ENCODE data around the gene PDE6H. TPM values are rescaled to one million over a fixed set of nuclear protein-coding genes. Genes with fewer than 3 reads are reported as not detected.

PDE6H gene
- total and polyA plus RNA-seq, 10 of the 15 experiments (the other 5 are each of a cell fraction or from before 2014, with no cell fraction given): 0.16 TPM; not detected in 9

GRCh38 chr12:14999021-14999694, 26.3 kb downstream of the PDE6H start (continued):
- TF ChIP-seq, protein P1, sequence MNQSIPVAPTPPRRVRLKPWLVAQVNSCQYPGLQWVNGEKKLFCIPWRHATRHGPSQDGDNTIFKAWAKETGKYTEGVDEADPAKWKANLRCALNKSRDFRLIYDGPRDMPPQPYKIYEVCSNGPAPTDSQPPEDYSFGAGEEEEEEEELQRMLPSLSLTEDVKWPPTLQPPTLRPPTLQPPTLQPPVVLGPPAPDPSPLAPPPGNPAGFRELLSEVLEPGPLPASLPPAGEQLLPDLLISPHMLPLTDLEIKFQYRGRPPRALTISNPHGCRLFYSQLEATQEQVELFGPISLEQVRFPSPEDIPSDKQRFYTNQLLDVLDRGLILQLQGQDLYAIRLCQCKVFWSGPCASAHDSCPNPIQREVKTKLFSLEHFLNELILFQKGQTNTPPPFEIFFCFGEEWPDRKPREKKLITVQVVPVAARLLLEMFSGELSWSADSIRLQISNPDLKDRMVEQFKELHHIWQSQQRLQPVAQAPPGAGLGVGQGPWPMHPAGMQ (IDR thresholded peaks at IDR 0.05; ENCODE audit: borderline replicate concordance): no peak
- no peak for TF ChIP-seq CEBPZ (IDR thresholded peaks at IDR 0.05; ENCODE audit: low read depth, low read length)
- no peak for TF ChIP-seq FOS (IDR thresholded peaks at IDR 0.05; ENCODE audit: borderline replicate concordance, extremely low read depth, insufficient read length)
- TF ChIP-seq RUNX3 (IDR thresholded peaks at IDR 0.05; ENCODE audit: low read length): no peak

- BruUV-seq (replicated peaks): no TSS peak
- no peaks in the 10 kb centered on the region for H3K4me1 ChIP-seq (ENCODE audit: control insufficient read depth, insufficient read depth, low read length)
- H3K9ac ChIP-seq (ENCODE audit: control insufficient read depth, insufficient read depth, low read length): no peak overlapping the region
- no peak for FAIRE-seq
- in situ Hi-C loops (cut with MboI): loop anchor here (5.0 to 10.0 kb wide), 3 partner anchors 153 to 765 kb away; no protein-coding TSS in a partner anchor
- H3K9me3 ChIP-seq (replicated peaks; ENCODE audit: control insufficient read depth, insufficient read depth, low read length): no peaks in the 10 kb centered on the region
- POLR2A ChIA-PET: no interaction called here
- intact Hi-C loops (cut with micrococcal nuclease; ENCODE audit: unreplicated experiment): loop anchor here (5.0 to 10.0 kb wide), 3 partner anchors 368 to 765 kb away; no protein-coding TSS in a partner anchor
- H3K4me3 ChIP-seq: no peak overlapping the region
- no peak for ATAC-seq
- CTCF ChIA-PET: no interaction called here
- 77% methylated on average over 2 of the region's 2 CpGs for WGBS (ENCODE audit: insufficient coverage, insufficient replicate concordance, low lambda C conversion rate, missing lambda C conversion rate)
- no peak for DNase-seq (ENCODE audit: low read depth, low spot score)
- peaks cover 0 to 2% of the 10 kb centered on the region in 2 experiments; a peak in 1 of 4 replicates for H3K27me3 ChIP-seq (replicated peaks in 1 of 2; ENCODE audit: control insufficient read depth in 2 of 2, insufficient read depth in 2 of 2, low read length in 1 of 2)
- H3K79me2 ChIP-seq (ENCODE audit: control insufficient read depth, insufficient read depth, low read length): no peaks in the 10 kb centered on the region
- no peak overlapping the region for H3K4me2 ChIP-seq (ENCODE audit: control insufficient read depth, insufficient read depth)
- no peaks in the 10 kb centered on the region for H4K20me1 ChIP-seq (ENCODE audit: control insufficient read depth, insufficient read depth)
- no peak overlapping the region for H3K27ac ChIP-seq (ENCODE audit: control insufficient read depth, insufficient read depth)
- RAD21 ChIA-PET (ENCODE audit: unreplicated experiment): interaction anchor here (1.0 kb wide), 1 partner anchor 154 kb away, joined by 3 read pairs; no protein-coding TSS in a partner anchor
- no peak overlapping the region for H2AFZ ChIP-seq (ENCODE audit: control insufficient read depth, low read depth, low read length)
- SMC1A ChIA-PET (ENCODE audit: uncharacterized antibody, unreplicated experiment): interaction anchor here (16.7 kb wide), 1 partner anchor 151 kb away, joined by 242 read pairs; the partner anchor contains the start of gene ART4
- no peaks in the 10 kb centered on the region for H3K36me3 ChIP-seq (ENCODE audit: control insufficient read depth in 2 of 2, insufficient read depth in 2 of 2, low read length in 1 of 2)
- TF ChIP-seq JUNB (IDR thresholded peaks at IDR 0.05): no peak
- TF ChIP-seq, protein P2, sequence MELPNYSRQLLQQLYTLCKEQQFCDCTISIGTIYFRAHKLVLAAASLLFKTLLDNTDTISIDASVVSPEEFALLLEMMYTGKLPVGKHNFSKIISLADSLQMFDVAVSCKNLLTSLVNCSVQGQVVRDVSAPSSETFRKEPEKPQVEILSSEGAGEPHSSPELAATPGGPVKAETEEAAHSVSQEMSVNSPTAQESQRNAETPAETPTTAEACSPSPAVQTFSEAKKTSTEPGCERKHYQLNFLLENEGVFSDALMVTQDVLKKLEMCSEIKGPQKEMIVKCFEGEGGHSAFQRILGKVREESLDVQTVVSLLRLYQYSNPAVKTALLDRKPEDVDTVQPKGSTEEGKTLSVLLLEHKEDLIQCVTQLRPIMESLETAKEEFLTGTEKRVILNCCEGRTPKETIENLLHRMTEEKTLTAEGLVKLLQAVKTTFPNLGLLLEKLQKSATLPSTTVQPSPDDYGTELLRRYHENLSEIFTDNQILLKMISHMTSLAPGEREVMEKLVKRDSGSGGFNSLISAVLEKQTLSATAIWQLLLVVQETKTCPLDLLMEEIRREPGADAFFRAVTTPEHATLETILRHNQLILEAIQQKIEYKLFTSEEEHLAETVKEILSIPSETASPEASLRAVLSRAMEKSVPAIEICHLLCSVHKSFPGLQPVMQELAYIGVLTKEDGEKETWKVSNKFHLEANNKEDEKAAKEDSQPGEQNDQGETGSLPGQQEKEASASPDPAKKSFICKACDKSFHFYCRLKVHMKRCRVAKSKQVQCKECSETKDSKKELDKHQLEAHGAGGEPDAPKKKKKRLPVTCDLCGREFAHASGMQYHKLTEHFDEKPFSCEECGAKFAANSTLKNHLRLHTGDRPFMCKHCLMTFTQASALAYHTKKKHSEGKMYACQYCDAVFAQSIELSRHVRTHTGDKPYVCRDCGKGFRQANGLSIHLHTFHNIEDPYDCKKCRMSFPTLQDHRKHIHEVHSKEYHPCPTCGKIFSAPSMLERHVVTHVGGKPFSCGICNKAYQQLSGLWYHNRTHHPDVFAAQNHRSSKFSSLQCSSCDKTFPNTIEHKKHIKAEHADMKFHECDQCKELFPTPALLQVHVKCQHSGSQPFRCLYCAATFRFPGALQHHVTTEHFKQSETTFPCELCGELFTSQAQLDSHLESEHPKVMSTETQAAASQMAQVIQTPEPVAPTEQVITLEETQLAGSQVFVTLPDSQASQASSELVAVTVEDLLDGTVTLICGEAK (IDR thresholded peaks at IDR 0.05; ENCODE audit: borderline replicate concordance): no peak
- no peak for TF ChIP-seq NFIC (IDR thresholded peaks at IDR 0.05; ENCODE audit: low read depth, low read length)
- TF ChIP-seq HDGF (IDR thresholded peaks at IDR 0.05): no peak
Observed at GRCh38 chr12:14999695-15000365, 27.0 kb downstream of the PDE6H start.
